Lower leg skin (tissue), 4 donors: ENCODE measurements around the gene ST6GALNAC3. TPM values are rescaled to one million over a fixed set of nuclear protein-coding genes. Genes with fewer than 3 reads are reported as not detected.

Experiments used
- DNase-seq, 2 donors: peaks; one replicate each; pipeline ENCODE4 v3.0.0-alpha.2; 2019; ENCODE audit warnings: low spot score in 2 of 2
- H3K4me3 ChIP-seq: fragments of 200-600 bp; sonication (generic); 2 replicates; pipeline ENCODE4 v1.5.1; 2017; ENCODE audit warnings: mild to moderate bottlenecking, low read depth; ENCODE audit not compliant: poor library complexity, severe bottlenecking
- POLR2A ChIP-seq, 2 donors: fragments of 450-650 bp; IDR thresholded peaks; one replicate each; pipeline ENCODE4 v1.6.1; 2016 to 2017; ENCODE audit warnings: antibody characterized with exemption in 2 of 2, mild to moderate bottlenecking in 1 of 2, moderate library complexity in 1 of 2
- WGBS, 2 donors: methylation state at CpG; one replicate each; pipeline ENCODE4 v1.1.5; 2018; 5-methylcytosine and 5-hydroxymethylcytosine counted together
- intact Hi-C: fragments of 100-400 bp; cut with DNase I; formaldehyde crosslinking; loops from one replicate; pipeline ENCODE4 v1.15.0; 2023; ENCODE audit warnings: low total_unique reads
- total RNA-seq, 4 donors: library from RNA; depleted of rRNA; stranded (reverse); fragments of >200 nt; gene quantifications; one replicate each; pipeline ENCODE4 v1.1.0, GENCODE V29; 2016
- TF ChIP-seq, protein P1 (sequence below), 3 donors: fragments of 450-650 bp; IDR thresholded peaks; one replicate each; pipeline ENCODE4 v1.5.1; 2016; ENCODE audit warnings: antibody characterized with exemption in 3 of 3, mild to moderate bottlenecking in 3 of 3, moderate library complexity in 2 of 3

Gene ST6GALNAC3
- total RNA-seq, 4 donors from 2014 or later = 1.5 to 3.8 (median 3.0) TPM

DNA sequence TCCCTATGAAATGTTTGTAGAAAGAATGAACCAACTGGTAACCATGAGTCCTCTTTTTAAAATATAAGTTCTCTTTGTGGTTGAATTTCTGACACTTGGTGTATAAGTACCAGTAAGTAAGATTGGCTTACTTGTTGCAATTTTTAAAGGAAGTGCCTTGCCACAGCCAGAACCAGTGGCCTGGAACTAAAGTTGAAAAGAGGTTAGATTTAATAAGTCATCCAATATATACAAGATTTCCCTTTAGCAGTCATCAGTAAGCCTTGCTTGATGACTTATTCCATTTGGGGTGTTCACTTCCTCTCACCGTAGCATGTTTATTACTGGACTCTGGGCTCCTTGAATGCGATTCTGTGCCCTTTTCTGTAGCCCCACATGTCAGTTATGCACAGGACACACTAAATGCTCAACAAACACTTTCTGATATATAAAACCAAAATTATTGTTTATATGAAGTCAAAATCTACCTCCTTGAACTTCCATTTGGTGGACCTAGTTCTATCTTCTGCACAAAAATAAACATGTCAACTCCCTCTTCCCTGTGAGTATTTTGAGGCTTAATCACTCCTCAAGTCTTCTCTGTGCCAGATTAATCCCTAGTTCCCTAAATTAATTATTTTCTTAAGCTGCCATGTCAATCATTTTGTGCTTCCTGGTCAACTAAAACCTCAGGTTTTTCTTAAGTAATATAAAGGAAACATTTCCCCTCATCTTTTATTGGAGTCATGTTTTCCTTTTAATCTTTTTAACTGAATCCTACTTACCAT lies 218.1 kb downstream of the ST6GALNAC3 start:
- 84 to 87% methylated on average over 2 of the region's 2 CpGs for WGBS, 2 donors
- DNase-seq = no peak
- no peak for TF ChIP-seq POLR2A (IDR thresholded peaks at IDR 0.05)
- TF ChIP-seq, protein P1, sequence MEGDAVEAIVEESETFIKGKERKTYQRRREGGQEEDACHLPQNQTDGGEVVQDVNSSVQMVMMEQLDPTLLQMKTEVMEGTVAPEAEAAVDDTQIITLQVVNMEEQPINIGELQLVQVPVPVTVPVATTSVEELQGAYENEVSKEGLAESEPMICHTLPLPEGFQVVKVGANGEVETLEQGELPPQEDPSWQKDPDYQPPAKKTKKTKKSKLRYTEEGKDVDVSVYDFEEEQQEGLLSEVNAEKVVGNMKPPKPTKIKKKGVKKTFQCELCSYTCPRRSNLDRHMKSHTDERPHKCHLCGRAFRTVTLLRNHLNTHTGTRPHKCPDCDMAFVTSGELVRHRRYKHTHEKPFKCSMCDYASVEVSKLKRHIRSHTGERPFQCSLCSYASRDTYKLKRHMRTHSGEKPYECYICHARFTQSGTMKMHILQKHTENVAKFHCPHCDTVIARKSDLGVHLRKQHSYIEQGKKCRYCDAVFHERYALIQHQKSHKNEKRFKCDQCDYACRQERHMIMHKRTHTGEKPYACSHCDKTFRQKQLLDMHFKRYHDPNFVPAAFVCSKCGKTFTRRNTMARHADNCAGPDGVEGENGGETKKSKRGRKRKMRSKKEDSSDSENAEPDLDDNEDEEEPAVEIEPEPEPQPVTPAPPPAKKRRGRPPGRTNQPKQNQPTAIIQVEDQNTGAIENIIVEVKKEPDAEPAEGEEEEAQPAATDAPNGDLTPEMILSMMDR (IDR thresholded peaks at IDR 0.05) = no peak
- intact Hi-C loops = no loop called here
- no peak overlapping the region for H3K4me3 ChIP-seq

DNA sequence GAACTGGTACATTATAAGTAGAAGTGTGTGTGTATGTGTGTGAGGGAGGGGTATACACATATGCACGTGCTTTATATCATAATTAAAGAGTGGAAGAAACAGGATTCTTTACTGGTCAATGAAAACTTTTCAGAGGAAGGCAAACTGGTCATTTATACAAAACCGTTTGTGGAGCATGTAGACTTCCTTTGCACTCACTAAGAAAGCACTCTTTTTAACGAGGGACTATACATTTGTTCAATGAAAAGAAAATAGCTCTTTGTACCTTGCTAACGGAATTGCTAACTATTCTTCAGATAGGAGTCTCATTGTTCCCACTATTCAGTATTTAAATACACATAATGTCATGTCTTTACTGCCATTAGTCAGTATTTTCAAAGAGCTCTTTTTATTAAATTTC lies 219.3 kb downstream of the ST6GALNAC3 start:
- H3K4me3 ChIP-seq = no peak overlapping the region
- TF ChIP-seq POLR2A (IDR thresholded peaks at IDR 0.05) = no peak
- TF ChIP-seq, protein P1 (IDR thresholded peaks at IDR 0.05) = no peak
- 52 to 63% methylated on average over 4 of the region's 4 CpGs for WGBS, 2 donors
- intact Hi-C loops = no loop called here
- no peak for DNase-seq

DNA sequence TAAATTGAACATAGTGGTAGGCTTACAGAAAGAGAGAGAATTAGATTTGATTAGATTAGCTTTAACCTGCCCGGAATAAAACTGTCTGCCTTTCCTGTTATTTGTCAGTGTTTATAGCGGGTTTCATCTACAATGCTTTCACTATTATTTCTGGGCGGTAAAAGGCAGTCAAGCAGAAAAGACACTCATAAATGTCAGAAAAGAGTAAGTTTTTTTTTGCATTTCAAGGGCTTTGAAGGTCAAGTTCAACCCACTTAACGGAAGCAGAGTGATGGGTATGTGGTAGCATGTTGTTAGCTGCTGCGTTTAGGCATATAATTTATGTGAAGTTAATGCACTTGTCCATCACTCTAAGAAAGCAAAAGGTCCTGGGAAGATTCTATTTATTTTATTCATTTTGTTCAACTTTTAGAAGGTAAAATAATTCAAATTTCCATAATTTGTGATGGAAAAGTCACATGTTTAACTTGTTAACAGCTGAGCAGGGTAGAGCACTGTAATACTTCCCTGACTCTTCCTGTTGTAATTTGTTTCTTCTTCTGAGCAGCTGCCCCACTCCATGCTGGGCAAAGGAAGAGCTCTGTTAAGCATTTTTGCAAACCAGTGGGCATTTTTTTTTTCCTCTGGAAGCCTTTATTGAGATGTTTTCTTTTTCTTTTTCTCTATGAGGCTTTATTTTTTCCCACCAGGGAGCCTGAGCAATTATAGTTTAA lies 220.1 kb downstream of the ST6GALNAC3 start:
- no peak overlapping the region for H3K4me3 ChIP-seq
- WGBS, 2 donors = 57 to 63% methylated on average over 5 of the region's 5 CpGs
- intact Hi-C loops = no loop called here
- no peak for DNase-seq
- no peak for TF ChIP-seq POLR2A (IDR thresholded peaks at IDR 0.05)

DNA sequence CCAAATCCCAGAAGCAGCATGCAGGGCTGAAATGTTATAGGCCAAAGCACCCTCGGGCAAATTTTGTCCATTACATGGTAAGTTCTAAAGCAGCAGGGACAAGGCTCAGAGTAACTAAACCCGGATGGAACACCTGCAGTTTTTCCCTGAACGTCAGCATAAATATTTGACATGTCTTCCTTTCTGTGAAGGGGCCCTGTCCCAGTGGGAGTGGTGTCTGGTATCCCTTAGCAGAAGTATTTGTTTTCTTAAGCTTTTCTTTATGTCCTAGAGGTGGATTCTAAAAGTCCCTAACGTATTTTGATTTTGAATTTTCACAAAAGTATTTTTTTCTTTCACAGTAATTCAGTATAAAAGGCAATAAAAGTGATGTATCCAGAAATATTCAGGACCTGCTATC lies 223.9 kb downstream of the ST6GALNAC3 start:
- no peak for DNase-seq
- intact Hi-C loops = no loop called here
- TF ChIP-seq, protein P1 (IDR thresholded peaks at IDR 0.05) = no peak
- no peak for TF ChIP-seq POLR2A (IDR thresholded peaks at IDR 0.05)
- no peak overlapping the region for H3K4me3 ChIP-seq
- 59 to 63% methylated on average over 4 of the region's 4 CpGs for WGBS, 2 donors

DNA sequence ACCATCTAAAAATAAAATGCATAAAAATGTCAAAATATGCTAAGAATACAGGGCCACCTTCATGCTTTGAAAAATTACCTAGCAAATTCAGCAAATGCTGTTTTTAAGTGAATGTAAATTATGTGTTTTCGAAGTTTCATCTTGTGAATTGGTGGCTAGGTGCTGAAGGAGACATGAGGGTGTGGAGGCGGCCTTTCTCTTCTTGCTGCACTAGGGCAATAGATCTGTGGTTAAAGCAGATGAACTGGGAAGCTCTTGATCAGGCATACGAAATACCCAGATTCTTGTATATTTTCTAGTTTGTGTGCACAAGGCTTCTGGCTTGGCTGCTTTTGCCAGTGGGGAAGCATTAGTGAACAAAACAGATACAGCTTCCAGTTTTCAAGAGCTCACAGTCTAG lies 224.5 kb downstream of the ST6GALNAC3 start:
- DNase-seq = no peak
- WGBS, 2 donors = 84 to 92% methylated on average over 3 of the region's 3 CpGs
- intact Hi-C loops = no loop called here
- no peak overlapping the region for H3K4me3 ChIP-seq
- TF ChIP-seq POLR2A (IDR thresholded peaks at IDR 0.05) = no peak
- TF ChIP-seq, protein P1 (IDR thresholded peaks at IDR 0.05) = no peak

DNA sequence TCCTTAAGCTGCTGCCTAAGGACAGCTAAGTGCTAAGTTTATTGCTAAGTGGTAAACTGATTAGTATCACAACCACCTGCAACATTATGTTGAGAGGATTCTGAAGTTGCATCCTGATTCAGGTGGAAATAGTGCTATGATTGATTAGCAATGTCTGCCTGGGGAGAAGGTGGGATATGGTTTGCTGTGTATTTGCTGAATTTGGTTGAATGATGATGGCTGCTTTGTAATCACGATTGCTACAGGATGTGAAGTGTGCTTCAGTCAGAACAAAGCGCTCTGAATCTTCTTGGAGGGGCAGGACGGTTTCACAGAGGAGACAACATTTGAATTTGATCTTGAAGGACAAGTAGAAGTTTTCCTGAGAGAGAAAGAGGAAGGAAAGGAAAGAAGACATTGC lies 226.0 kb downstream of the ST6GALNAC3 start:
- intact Hi-C loops = no loop called here
- TF ChIP-seq, protein P1 (IDR thresholded peaks at IDR 0.05) = no peak
- no peak for TF ChIP-seq POLR2A (IDR thresholded peaks at IDR 0.05)
- no peak overlapping the region for H3K4me3 ChIP-seq
- no peak for DNase-seq
- 70 to 84% methylated on average over 3 of the region's 3 CpGs for WGBS, 2 donors
